ENCODE measurements around the gene HAP1.
"Not testable (repeated sequence)": the region's sequence is repeated elsewhere in the genome, so short reads cannot be mapped to it uniquely, and the experiment has no call there.

HAP1 gene, protein sequence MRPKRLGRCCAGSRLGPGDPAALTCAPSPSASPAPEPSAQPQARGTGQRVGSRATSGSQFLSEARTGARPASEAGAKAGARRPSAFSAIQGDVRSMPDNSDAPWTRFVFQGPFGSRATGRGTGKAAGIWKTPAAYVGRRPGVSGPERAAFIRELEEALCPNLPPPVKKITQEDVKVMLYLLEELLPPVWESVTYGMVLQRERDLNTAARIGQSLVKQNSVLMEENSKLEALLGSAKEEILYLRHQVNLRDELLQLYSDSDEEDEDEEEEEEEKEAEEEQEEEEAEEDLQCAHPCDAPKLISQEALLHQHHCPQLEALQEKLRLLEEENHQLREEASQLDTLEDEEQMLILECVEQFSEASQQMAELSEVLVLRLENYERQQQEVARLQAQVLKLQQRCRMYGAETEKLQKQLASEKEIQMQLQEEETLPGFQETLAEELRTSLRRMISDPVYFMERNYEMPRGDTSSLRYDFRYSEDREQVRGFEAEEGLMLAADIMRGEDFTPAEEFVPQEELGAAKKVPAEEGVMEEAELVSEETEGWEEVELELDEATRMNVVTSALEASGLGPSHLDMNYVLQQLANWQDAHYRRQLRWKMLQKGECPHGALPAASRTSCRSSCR

GRCh38 chr17:41734139-41734948 is at the start of gene HAP1:
Gene HAP1, minus strand, starts transcription at chr17:41734643. Its CDS starts 9 bp downstream, at chr17:41734634.
- DNase-seq: peak; percentile 32 to 48

DNA sequence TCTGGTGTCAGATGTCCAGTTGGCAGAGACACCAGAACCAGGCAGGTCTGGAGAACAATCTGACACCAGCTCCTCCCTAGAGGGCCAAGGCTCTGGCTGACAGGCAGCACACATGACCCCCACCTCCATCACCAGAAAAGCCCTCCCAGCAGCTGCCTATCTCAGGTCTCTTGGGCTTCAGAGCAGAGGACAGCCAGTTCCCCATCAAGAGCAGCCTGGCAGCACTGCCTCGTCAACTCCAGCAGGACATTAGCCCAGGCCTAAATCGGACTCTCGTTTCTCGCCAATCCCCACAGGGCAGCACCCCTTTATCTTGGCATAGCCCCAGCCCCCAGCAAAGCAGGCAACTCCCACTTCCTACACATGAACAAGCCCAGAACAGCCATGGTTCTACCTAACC is 47.7 kb upstream of the HAP1 start:
- no peak for DNase-seq

GRCh38 chr17:41781404-41782110 is 47.1 kb upstream of the HAP1 start:
- DNase-seq: no peak

- no peak for DNase-seq
Measured at GRCh38 chr17:41779954-41780353, 45.5 kb upstream of the HAP1 start.

DNA sequence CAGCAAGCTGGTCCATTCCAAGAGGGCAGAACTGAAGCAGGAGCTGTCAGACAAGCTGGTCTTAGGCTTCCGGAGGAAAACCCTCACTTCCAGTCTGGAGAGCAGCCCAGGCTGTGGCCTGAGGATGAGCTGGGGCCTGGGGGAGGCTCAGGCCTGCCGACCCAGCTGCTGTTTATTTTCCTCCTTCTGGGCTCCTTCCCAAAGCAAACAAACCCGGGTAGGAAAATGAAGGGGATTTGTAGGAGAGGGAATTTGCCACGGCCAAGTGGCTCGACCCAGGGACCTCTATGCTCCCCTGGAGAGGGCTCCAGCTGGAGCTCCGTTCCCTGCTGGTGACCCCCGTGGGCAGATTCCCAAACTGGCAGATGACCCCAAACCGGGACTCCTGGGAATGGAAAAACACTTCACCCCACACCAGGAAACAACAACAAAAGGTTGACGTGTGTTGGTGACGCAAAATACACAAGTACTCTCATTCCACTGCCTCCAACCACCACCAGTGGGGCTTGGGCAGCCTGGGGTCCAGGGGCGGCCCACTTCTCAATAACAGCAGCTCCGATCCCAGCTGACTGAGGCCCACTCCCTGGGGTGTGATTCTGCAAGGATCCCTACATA is 43.2 kb upstream of the HAP1 start:
- DNase-seq: no peak

DNA sequence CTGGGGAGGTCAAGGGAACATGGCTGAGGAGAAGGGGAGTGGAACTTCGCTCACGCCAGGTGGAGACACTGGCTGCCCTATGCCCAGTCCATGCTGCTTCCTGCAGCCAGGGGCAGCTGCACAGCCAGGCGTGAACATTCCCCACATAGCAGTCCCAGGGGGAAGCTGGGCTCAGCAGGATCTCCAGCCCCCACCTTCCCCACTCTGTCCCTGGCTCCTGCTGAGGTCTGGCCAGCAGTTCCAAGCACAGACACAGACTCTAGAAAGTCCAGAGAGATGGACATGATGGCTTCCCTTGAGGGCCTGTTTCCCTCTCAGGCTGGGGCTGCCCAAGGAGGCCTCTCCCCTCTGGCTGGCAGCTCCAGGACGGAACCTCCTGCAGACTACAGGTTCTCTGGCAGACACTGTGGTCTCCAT is 42.7 kb upstream of the HAP1 start:
- no peak for DNase-seq

- not testable (repeated sequence) for DNase-seq
Measured at GRCh38 chr17:41776262-41776900, 41.9 kb upstream of the HAP1 start.

DNA sequence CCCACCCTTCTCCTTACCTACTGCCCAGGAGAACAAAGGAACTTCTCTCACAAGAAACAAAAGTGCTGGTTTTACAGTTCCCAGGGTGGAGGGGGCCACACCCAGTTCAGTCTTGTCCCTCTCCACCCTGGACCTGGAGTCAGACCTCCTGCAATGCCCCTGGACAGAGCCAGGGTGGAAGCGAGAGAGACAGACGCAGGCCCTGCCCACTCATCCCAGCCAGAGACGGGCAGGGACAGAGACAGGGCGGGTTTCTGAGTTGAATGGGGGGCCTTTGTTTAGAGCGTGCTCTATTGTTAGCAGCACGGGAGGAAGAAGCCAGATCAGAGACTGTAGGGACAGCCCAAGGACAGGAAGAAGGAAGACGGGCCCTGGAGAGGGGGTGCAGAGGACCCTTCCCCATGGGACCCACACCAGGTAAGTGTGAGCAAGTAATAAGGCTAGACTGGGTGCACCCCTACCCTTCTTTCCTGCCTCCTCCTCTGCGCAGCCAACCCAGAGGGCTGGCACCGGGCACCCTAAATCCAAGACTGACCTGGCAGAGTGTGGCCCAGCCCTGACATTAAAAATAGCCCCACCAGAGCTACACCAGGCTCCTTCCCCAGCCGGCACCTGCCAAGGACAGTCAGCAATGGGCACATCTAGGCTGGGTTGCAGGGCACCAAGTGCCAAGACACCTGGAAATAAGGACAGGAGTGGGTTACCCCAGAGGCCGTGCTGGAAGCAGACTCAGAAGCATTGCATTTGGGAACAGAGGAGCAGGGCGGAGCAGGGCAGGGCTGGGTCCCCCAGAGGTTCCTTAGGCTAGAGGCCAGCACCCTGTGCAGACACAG is 41.2 kb upstream of the HAP1 start:
- no peak for DNase-seq

DNA sequence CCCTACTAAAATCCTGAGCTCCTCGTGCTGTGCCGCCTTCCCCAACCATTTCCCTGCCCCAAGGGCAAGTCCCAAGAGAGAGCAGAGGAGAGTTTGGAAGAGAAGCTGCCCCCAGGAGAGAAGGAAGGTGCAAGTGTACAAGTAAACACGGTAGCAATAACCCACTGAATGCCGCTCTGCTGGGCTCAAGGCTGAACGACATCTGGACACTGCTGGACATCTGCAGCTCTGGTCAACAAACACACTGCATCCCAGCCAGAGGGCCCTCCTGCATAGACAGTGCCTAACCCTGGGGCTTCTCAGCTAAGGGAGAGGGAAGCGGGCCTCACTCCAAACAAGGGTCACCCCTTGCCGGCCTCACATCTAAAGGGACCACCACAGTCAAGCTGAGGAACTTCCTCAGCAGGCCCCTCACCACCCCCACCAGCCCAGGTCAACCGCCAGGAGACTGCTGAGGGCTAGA is 39.3 kb upstream of the HAP1 start:
- no peak for DNase-seq

- DNase-seq: no peak
Measured at GRCh38 chr17:41773190-41773588, 38.7 kb upstream of the HAP1 start.

DNA sequence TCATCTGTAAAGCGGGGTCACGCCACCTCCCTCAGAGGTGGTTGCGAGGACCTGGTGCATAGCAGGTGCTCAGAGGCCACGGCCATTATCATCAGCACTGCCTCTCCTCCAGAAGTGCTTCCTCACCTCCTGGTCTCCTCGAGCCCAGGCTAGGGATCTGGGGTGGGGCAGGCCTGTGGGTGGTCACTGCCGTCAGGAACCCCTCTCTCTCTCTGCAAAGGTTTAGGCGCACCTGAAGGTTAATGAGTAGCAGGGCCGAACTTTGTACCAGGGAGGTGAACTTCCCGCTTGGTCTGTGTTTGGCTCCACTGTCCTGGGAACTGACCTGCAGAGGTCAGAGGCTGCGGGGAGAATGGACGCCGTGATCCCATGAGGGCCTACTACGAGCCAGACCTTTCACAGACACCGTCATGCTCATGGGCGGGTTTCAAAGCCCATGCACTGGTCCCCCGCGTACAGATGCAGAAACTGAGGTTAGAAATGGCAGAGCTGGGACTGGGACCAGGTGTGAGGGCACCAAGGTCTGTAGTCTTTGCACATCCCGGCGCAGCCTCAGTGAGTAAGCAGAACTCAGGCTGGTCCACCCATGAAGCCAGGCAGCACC is 38.2 kb upstream of the HAP1 start:
- DNase-seq: no peak

DNA sequence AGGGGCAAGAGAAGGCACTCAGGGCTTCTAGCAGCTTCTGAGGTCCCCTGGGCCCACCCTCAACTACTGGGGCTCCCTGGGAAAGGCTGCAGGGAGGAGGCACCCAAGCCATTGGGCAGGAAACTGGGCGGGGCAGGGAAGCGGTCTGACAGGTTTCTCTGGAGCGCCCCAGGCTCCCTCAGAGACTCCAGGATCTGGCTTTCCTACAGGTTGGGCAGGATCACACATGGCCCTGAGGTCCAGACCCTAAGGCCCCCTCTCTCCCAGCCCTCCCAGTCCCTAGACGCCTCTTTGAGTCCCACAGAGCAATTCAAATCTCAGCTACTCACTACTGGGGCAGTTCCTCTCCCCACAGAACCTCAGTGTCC is 37.8 kb upstream of the HAP1 start:
- DNase-seq: no peak

- DNase-seq: no peak
Measured at GRCh38 chr17:41771389-41772206, 37.2 kb upstream of the HAP1 start.

DNA sequence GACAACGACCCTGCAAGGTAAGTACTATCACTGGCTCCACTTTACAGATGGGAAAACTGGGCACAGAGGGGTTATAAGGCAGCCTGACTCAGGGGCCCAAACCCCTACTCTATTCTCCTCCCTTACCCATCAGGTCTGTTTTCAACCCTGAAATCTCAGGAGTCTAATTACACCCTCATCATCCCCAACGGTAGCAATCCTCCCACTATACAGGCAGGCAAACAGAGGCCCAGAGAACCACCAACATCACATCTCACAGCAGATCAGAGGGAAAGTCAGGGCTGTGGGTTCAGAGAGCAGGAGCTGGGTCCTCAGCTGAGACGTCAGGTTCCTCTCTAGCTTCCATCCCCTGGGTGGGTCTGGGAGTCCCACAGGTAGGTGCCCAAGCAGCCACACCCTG is 35.5 kb upstream of the HAP1 start:
- no peak for DNase-seq

DNA sequence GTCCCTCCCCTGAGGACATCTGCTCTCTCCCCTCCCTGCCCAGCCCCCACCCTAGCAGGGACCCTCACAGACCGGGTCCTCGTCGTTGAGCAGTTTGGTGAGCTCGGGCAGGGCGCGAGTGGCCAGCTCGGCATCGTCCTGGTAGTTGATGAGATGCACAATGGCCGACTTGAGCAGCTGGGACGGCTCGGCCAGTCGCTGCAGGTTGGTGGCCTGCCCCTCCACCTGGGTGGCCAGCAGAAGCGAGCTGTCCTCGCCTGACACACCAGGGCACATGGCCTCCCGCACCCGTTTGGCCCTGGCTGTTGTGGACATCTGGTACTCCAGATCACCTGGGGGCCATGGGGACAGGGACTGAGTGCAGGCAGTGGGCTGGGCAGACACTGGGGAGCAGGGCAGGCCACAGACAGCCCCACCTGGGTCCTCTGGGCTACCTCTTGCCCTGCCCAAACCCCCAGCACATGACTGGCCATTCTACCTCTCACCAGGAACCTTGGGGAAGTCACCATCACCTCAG is 35.0 kb upstream of the HAP1 start:
- no peak for DNase-seq

DNA sequence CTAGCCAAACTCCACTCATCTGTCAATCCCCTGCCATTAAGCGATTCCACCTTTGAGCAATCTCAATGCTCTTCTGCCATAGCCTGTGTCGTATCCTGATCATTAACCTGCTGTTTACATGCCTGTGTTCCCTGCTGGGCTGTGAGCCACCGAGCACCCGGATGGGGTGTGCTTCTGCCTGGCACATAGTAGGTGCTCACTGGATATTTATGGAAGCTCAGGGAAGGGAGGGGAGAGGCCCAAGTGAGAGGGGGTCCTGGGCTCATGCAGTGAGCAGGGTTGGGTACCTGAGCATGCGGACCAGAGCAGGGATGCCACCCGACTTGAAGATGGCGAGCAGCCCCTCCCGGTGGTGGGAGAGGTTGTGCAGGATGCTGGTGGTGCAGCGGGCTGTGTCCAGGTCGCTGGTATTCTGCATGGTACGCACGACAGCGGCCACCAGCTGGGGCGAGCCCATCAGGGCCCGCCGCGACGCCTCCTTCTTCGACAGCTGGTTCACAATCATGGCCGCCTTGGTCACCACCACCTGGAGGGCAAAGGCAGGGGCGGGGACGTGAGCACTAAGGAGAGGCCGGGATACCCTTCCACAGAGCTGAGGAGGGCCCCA is 34.3 kb upstream of the HAP1 start:
- DNase-seq: no peak

- no peak for DNase-seq
Measured at GRCh38 chr17:41767324-41768042, 33.0 kb upstream of the HAP1 start.

- no peak for DNase-seq
Measured at GRCh38 chr17:41766135-41766534, 31.7 kb upstream of the HAP1 start.

Data from activated T-cell treated with anti-CD3 and anti-CD28 coated beads, Interleukin-2, amount 50 U/mL, for 48 hours (primary cell).